Activated CD8-positive, alpha-beta T cell treated with anti-CD3 and anti-CD28 coated beads for 36 hours (primary cell): ENCODE results near the gene IRAG1. TPM values are rescaled to one million over a fixed set of nuclear protein-coding genes. Genes with fewer than 3 reads are reported as not detected.

Experiments used
- ATAC-seq: fragments of 200-7000 bp; cut with Tn5 transposase; one replicate; pipeline ENCODE4 v1.10.0; 2021; ENCODE audit warnings: mild to moderate bottlenecking, moderate library complexity
- CTCF ChIA-PET: fragments of 350-600 bp; sonication (Branson Sonifier 250); formaldehyde crosslinking; loops from one replicate; lab custom pipeline; 2021; ENCODE audit warnings: antibody characterized with exemption; lab: Charles Lee
- POLR2A ChIA-PET: fragments of 350-600 bp; sonication (Branson Sonifier 250); formaldehyde crosslinking; loops from one replicate; lab custom pipeline; 2021; ENCODE audit warnings: antibody characterized with exemption; lab: Charles Lee
- DNase-seq: peaks from one replicate; pipeline ENCODE4 v3.0.0-alpha.2; 2020
- H3K27ac Mint-ChIP-seq: one replicate; pipeline ENCODE4 v1.8.0; 2021; ENCODE audit warnings: mild to moderate bottlenecking, mixed read lengths
- H3K27me3 Mint-ChIP-seq: one replicate; pipeline ENCODE4 v1.8.0; 2021; ENCODE audit warnings: mixed read lengths
- H3K36me3 Mint-ChIP-seq: one replicate; pipeline ENCODE4 v1.8.0; 2021; ENCODE audit warnings: low read depth, mixed read lengths
- H3K4me1 Mint-ChIP-seq: one replicate; pipeline ENCODE4 v1.8.0; 2021; ENCODE audit warnings: low read depth, mixed read lengths
- H3K4me3 Mint-ChIP-seq: one replicate; pipeline ENCODE4 v1.8.0; 2021; ENCODE audit warnings: mild to moderate bottlenecking, moderate library complexity, mixed read lengths
- H3K9me3 Mint-ChIP-seq: one replicate; pipeline ENCODE4 v1.8.0; 2021; ENCODE audit warnings: mixed read lengths
- intact Hi-C: fragments of 100-400 bp; cut with micrococcal nuclease; formaldehyde crosslinking; loops from one replicate; pipeline ENCODE4 v1.10.0; 2022
- total RNA-seq, 2 experiments: library from RNA; stranded (reverse); gene quantifications; one replicate each; pipeline ENCODE4 v1.2.3, GENCODE V29; 2021
- TF ChIP-seq, protein P1 (sequence below): fragments of 200-600 bp; IDR thresholded peaks from one replicate; pipeline ENCODE4 v1.8.0; 2022; ENCODE audit warnings: antibody characterized with exemption, mild to moderate bottlenecking

IRAG1 gene
- not detected for total RNA-seq

- Mint-ChIP-seq H3K27me3 (no peaks in the 10 kb centered on the region), H3K4me3 (no peak within 1 kb of the TSS), H3K27ac (no peak within 1 kb of the TSS), H3K9me3 (no peaks in the 10 kb centered on the region), H3K36me3 (no peaks in the 10 kb centered on the region), H3K4me1 (no peaks in the 10 kb centered on the region)
- CTCF ChIA-PET = interaction anchor here (1.0 to 1.6 kb wide), 4 partner anchors 12 to 290 kb away, joined by 3 to 4 read pairs (median 3); no protein-coding TSS in a partner anchor
- intact Hi-C loops = no loop called here
- DNase-seq (no peak), ATAC-seq (no peak)
- POLR2A ChIA-PET = no interaction called here
- TF ChIP-seq, protein P1, sequence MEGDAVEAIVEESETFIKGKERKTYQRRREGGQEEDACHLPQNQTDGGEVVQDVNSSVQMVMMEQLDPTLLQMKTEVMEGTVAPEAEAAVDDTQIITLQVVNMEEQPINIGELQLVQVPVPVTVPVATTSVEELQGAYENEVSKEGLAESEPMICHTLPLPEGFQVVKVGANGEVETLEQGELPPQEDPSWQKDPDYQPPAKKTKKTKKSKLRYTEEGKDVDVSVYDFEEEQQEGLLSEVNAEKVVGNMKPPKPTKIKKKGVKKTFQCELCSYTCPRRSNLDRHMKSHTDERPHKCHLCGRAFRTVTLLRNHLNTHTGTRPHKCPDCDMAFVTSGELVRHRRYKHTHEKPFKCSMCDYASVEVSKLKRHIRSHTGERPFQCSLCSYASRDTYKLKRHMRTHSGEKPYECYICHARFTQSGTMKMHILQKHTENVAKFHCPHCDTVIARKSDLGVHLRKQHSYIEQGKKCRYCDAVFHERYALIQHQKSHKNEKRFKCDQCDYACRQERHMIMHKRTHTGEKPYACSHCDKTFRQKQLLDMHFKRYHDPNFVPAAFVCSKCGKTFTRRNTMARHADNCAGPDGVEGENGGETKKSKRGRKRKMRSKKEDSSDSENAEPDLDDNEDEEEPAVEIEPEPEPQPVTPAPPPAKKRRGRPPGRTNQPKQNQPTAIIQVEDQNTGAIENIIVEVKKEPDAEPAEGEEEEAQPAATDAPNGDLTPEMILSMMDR = no peak
Observed at GRCh38 chr11:10693509-10694081, at the start of gene IRAG1. IRAG1 (minus strand) TSS chr11:10693755; CDS start chr11:10693602, 153 bp downstream.

DNA sequence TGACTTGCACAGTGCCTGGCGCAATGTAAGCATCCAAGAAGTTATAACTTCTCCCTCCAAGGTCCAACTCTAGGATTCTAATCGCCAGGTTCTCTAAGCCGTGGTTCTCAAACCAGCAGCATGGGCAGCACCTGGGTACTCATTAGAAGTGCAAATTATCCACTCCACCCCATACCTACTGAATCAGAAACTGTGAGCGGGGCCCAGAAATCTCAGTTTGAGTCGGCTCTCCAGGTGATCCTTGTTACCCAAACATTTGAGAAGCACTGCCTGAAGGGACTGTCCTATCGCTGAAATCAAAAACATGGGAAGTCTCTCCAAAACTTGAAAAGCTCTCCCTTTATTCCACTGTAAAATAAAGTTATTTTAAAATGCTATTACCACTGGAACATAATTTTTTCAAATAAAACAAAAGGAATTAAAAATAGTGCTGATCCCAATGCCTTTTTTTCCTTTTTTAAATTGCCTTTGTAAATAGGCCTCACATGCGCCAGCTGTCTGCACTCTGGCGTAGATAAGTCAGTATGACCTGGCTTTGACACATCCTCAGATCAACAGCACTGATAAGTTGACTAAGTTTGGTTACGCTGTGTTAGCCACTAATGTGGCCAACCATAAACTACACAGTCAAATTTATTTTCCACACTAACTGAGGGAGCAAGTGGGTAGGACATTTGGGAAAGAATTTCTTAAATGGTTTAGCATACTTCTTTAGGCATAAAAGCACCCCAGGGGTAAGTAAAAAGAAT is 49.1 kb upstream of the IRAG1 start:
- H3K36me3 Mint-ChIP-seq = no peaks in the 10 kb centered on the region
- TF ChIP-seq, protein P1 = no peak
- H3K4me3 Mint-ChIP-seq = peak overlapping the region; percentile 34
- H3K27me3 Mint-ChIP-seq = no peaks in the 10 kb centered on the region
- CTCF ChIA-PET = interaction anchor here (1.0 to 2.7 kb wide), 7 partner anchors 8 to 337 kb away, joined by 3 to 12 read pairs (median 4); partner anchors contain the start of genes CTR9 and RNF141
- no peaks in the 10 kb centered on the region for H3K9me3 Mint-ChIP-seq
- peak; percentile 84 for ATAC-seq
- peak overlapping the region; percentile 52 for H3K27ac Mint-ChIP-seq
- intact Hi-C loops = no loop called here
- POLR2A ChIA-PET = interaction anchor here (0.6 kb wide), 1 partner anchor 334 kb away, joined by 3 read pairs; no protein-coding TSS in a partner anchor
- DNase-seq = peak; percentile 59
- H3K4me1 Mint-ChIP-seq = peaks cover 32% of the 10 kb centered on the region

GRCh38 chr11:10735481-10736475 is 42.2 kb upstream of the IRAG1 start:
- peaks cover 9% of the 10 kb centered on the region for H3K4me1 Mint-ChIP-seq

GRCh38 chr11:10731064-10731680 is 37.6 kb upstream of the IRAG1 start:
- Mint-ChIP-seq H3K27me3 (peaks cover 11% of the 10 kb centered on the region), H3K9me3 (peaks cover under 1% of the 10 kb centered on the region), H3K27ac (no peak overlapping the region), H3K4me3 (no peak overlapping the region), H3K36me3 (no peaks in the 10 kb centered on the region), H3K4me1 (peaks cover 14% of the 10 kb centered on the region)
- TF ChIP-seq, protein P1 = no peak
- DNase-seq (no peak), ATAC-seq (no peak)
- CTCF ChIA-PET = interaction anchor here (1.5 kb wide), 1 partner anchor 325 kb away, joined by 3 read pairs; no protein-coding TSS in a partner anchor
- intact Hi-C loops = loop anchor here (10.0 kb wide), 2 partner anchors 76 to 206 kb away; no protein-coding TSS in a partner anchor
- POLR2A ChIA-PET = interaction anchor here (0.8 kb wide), 1 partner anchor 190 kb away, joined by 3 read pairs; the partner anchor contains the start of gene RNF141

More at GRCh38 chr11:10735481-10736475, 42.2 kb upstream of the IRAG1 start:
- intact Hi-C loops = loop anchor here (1.0 to 10.0 kb wide), 3 partner anchors 81 to 322 kb away; no protein-coding TSS in a partner anchor
- no peaks in the 10 kb centered on the region for H3K9me3 Mint-ChIP-seq
- no peak overlapping the region for H3K27ac Mint-ChIP-seq
- ChIA-PET CTCF (interaction anchor here (0.6 to 5.8 kb wide), 10 partner anchors 11 to 333 kb away, joined by 3 to 39 read pairs (median 4); no protein-coding TSS in a partner anchor), POLR2A (no interaction called here)
- peak; percentile 100 for ATAC-seq
- TF ChIP-seq, protein P1 = peak; percentile 92
- H3K4me3 Mint-ChIP-seq = no peak overlapping the region
- peak; percentile 96 for DNase-seq
- peaks cover 1% of the 10 kb centered on the region for H3K27me3 Mint-ChIP-seq
- H3K36me3 Mint-ChIP-seq = no peaks in the 10 kb centered on the region
